CD4-positive, alpha-beta T cell treated with Interleukin-12 subunit alpha and Interleukin-12 subunit beta, for 1 hour (primary cell): ENCODE results near the gene FXN.

Source experiments
- DNase-seq: peaks from one replicate; pipeline ENCODE4 v3.0.0-alpha.2; 2020

Gene FXN

DNA sequence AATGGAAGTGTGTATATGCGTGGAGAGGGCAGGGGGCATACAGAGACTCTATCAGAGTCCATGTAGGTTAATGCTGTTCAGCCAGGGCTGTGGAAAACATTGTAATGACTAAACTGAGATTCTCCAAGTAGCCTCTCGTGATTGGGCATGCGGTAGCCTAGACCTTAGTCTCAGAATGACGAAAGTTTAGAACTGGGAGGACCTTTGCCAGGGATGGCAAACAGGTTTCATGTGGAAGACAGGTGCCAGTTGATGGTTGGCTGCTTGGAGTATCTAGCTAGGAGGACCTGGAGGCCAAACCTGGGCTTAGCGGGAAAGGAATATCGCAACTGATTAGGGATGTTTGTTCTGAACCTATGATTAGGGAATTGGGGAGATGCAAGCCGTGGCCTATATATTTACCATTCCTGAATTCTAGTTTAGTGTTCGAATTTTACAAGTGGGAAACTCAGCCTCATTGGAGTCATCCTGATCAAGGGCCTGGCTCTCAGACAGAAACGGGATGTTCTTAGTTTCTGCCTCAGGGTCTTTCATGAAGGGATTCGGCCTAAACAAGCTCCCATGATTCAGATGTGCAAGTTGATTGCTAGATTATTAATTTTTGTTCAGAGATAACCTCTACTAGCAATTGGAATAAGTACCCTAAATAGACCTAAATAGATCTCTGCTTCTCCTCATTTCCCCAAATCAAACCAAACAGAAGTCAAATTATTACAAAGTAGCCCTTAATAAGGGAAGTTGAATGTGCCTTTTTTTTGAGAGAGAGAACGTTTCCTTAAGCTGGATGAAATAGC lies 111.7 kb downstream of the FXN start:
- DNase-seq: no peak

DNA sequence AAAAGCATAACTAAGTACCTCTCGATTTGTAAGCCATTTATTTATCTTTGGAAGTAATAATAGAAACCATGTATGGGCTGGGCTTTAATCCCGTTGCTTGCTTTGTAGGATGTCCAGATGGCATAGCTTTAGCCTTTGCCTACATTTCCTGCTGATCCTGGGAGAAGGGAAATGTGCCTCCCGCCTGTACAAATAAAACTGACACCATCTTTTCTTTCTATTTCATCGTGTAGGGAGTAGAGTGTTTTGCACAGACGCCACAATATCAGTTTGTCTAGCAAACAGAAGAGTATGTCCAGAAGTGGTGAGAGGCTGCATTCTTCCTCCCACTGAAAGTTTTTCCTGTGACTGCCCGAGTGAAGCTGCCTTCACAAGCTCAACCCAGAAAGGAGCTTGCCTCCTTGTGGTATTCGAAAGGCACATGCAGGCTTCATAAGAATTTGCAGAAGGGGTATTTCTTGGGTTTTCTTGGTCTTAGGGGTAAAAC lies 113.8 kb downstream of the FXN start:
- DNase-seq: no peak
